HepG2 (cell line): ENCODE measurements around the gene FN1. TPM values are rescaled to one million over a fixed set of nuclear protein-coding genes. Genes with fewer than 3 reads are reported as not detected.

Experiments
- PAX8 ChIP-seq: sonication (generic); formaldehyde crosslinking; IDR thresholded peaks from 2 replicates; pipeline ENCODE4 v1.8.0; 2022; ENCODE audit warnings: mild to moderate bottlenecking, missing genetic modification reagents, borderline replicate concordance
- SMYD3 ChIP-seq: sonication (generic); formaldehyde crosslinking; IDR thresholded peaks from 2 replicates; pipeline ENCODE4 v1.8.1; 2023; ENCODE audit warnings: mild to moderate bottlenecking, missing genetic modification reagents
- SSRP1 ChIP-seq: IDR thresholded peaks from 2 replicates; pipeline ENCODE4 v1.6.1; 2016; ENCODE audit warnings: control low read depth
- TCF7 ChIP-seq: sonication (generic); IDR thresholded peaks from 2 replicates; pipeline ENCODE4 v1.6.1; 2016; ENCODE audit warnings: antibody characterized with exemption, low read depth
- THAP11 ChIP-seq: IDR thresholded peaks from 2 replicates; pipeline ENCODE4 v1.6.1; 2016; ENCODE audit warnings: missing biosample characterization, missing genetic modification reagents
- polyA plus RNA-seq, 8 experiments: library from polyadenylated mRNA; depleted of rRNA in 3 of 8; stranded (reverse) in 7 of 8; unstranded in 1 of 8; fragments of >200 nt; fragmentation: Illumina TruSeq in 4 of 8; extraction: Trizol in 4 of 8; gene quantifications; 2 replicates each; pipeline versions ENCODE4 v1.2.1 to v1.2.3, GENCODE V29; 2011 to 2016; ENCODE audit warnings: low read depth in 4 of 8, missing spikeins in 1 of 8, mixed read lengths in 1 of 8; ENCODE audit not compliant: insufficient read depth in 1 of 8
- total RNA-seq, 5 experiments: library from RNA; depleted of rRNA; stranded (reverse); fragments of >200 nt; fragmentation: Illumina TruSeq; extraction: Trizol; gene quantifications; 2 replicates each; pipeline ENCODE4 v1.2.3, GENCODE V29; 2016; ENCODE audit warnings: low read depth in 1 of 5
- TF ChIP-seq, protein P1 (sequence below): sonication (generic); formaldehyde crosslinking; IDR thresholded peaks from 2 replicates; pipeline ENCODE4 v1.9.0; 2021; ENCODE audit warnings: mild to moderate bottlenecking, missing genetic modification reagents
- TF ChIP-seq, protein P2 (sequence below): sonication (generic); formaldehyde crosslinking; IDR thresholded peaks from 2 replicates; pipeline ENCODE4 v1.5.1; 2020; ENCODE audit warnings: mild to moderate bottlenecking, missing genetic modification reagents, borderline replicate concordance
- TF ChIP-seq, protein P3 (sequence below): sonication (generic); formaldehyde crosslinking; IDR thresholded peaks from 2 replicates; pipeline ENCODE4 v1.4.0; 2020; ENCODE audit warnings: mild to moderate bottlenecking, missing genetic modification reagents

Gene FN1
- total and polyA plus RNA-seq, 2 of the 13 experiments (the other 11 are each of a cell fraction or from before 2014, with no cell fraction given): 1,847 to 6,471 TPM

DNA sequence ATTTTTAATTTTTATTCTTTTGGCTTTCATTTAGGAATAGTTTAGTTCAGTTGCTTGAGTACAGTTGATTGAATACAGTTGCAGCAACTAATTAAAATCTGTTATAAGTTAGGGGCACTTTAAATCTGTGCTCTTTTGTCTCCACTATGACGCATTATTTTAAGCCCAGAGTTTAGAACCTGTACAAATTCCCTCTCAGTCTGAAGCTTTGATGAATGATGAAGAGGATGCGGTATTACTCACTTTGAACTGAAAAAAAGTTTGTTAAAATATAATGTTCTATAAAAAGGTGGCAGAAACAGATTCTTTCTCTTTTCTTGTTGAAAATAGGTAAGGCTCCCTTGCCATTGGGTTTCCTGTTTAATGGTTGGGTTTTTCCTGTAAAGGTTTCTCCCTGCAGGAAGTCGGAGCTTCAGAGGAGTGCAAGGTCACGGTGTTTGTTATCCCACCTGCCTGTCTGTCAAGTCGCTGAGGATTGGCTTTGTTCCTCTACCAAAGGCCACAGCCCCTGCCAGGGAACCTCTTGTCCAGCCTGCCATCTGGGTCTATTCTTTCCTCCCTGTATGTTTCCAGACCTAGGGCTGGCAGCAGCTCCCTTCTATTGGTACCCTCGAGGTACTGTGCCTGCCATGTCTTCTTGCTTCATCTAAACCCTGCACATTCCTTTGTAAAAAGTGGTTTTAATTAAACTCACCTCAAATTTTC, 43.8 kb upstream of the FN1 start (continued):
- TF ChIP-seq, protein P1, sequence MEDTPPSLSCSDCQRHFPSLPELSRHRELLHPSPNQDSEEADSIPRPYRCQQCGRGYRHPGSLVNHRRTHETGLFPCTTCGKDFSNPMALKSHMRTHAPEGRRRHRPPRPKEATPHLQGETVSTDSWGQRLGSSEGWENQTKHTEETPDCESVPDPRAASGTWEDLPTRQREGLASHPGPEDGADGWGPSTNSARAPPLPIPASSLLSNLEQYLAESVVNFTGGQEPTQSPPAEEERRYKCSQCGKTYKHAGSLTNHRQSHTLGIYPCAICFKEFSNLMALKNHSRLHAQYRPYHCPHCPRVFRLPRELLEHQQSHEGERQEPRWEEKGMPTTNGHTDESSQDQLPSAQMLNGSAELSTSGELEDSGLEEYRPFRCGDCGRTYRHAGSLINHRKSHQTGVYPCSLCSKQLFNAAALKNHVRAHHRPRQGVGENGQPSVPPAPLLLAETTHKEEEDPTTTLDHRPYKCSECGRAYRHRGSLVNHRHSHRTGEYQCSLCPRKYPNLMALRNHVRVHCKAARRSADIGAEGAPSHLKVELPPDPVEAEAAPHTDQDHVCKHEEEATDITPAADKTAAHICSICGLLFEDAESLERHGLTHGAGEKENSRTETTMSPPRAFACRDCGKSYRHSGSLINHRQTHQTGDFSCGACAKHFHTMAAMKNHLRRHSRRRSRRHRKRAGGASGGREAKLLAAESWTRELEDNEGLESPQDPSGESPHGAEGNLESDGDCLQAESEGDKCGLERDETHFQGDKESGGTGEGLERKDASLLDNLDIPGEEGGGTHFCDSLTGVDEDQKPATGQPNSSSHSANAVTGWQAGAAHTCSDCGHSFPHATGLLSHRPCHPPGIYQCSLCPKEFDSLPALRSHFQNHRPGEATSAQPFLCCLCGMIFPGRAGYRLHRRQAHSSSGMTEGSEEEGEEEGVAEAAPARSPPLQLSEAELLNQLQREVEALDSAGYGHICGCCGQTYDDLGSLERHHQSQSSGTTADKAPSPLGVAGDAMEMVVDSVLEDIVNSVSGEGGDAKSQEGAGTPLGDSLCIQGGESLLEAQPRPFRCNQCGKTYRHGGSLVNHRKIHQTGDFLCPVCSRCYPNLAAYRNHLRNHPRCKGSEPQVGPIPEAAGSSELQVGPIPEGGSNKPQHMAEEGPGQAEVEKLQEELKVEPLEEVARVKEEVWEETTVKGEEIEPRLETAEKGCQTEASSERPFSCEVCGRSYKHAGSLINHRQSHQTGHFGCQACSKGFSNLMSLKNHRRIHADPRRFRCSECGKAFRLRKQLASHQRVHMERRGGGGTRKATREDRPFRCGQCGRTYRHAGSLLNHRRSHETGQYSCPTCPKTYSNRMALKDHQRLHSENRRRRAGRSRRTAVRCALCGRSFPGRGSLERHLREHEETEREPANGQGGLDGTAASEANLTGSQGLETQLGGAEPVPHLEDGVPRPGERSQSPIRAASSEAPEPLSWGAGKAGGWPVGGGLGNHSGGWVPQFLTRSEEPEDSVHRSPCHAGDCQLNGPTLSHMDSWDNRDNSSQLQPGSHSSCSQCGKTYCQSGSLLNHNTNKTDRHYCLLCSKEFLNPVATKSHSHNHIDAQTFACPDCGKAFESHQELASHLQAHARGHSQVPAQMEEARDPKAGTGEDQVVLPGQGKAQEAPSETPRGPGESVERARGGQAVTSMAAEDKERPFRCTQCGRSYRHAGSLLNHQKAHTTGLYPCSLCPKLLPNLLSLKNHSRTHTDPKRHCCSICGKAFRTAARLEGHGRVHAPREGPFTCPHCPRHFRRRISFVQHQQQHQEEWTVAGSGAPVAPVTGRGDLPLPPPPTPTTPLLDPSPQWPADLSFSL (CRISPR knock-in tag): no peak
- TF ChIP-seq PAX8 (CRISPR knock-in tag) (0 out of 2 replicates have a peak, but pooled peaks have one; percentile 63), TCF7 (peak; percentile 87), THAP11 (CRISPR knock-in tag) (peak; percentile 40; the same call in 1 of the 2 replicates), SMYD3 (CRISPR knock-in tag) (no peak), SSRP1 (no peak)
- TF ChIP-seq, protein P2, sequence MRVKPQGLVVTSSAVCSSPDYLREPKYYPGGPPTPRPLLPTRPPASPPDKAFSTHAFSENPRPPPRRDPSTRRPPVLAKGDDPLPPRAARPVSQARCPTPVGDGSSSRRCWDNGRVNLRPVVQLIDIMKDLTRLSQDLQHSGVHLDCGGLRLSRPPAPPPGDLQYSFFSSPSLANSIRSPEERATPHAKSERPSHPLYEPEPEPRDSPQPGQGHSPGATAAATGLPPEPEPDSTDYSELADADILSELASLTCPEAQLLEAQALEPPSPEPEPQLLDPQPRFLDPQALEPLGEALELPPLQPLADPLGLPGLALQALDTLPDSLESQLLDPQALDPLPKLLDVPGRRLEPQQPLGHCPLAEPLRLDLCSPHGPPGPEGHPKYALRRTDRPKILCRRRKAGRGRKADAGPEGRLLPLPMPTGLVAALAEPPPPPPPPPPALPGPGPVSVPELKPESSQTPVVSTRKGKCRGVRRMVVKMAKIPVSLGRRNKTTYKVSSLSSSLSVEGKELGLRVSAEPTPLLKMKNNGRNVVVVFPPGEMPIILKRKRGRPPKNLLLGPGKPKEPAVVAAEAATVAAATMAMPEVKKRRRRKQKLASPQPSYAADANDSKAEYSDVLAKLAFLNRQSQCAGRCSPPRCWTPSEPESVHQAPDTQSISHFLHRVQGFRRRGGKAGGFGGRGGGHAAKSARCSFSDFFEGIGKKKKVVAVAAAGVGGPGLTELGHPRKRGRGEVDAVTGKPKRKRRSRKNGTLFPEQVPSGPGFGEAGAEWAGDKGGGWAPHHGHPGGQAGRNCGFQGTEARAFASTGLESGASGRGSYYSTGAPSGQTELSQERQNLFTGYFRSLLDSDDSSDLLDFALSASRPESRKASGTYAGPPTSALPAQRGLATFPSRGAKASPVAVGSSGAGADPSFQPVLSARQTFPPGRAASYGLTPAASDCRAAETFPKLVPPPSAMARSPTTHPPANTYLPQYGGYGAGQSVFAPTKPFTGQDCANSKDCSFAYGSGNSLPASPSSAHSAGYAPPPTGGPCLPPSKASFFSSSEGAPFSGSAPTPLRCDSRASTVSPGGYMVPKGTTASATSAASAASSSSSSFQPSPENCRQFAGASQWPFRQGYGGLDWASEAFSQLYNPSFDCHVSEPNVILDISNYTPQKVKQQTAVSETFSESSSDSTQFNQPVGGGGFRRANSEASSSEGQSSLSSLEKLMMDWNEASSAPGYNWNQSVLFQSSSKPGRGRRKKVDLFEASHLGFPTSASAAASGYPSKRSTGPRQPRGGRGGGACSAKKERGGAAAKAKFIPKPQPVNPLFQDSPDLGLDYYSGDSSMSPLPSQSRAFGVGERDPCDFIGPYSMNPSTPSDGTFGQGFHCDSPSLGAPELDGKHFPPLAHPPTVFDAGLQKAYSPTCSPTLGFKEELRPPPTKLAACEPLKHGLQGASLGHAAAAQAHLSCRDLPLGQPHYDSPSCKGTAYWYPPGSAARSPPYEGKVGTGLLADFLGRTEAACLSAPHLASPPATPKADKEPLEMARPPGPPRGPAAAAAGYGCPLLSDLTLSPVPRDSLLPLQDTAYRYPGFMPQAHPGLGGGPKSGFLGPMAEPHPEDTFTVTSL: peak; percentile 76; the same call in 1 of the 2 replicates
- TF ChIP-seq, protein P3, sequence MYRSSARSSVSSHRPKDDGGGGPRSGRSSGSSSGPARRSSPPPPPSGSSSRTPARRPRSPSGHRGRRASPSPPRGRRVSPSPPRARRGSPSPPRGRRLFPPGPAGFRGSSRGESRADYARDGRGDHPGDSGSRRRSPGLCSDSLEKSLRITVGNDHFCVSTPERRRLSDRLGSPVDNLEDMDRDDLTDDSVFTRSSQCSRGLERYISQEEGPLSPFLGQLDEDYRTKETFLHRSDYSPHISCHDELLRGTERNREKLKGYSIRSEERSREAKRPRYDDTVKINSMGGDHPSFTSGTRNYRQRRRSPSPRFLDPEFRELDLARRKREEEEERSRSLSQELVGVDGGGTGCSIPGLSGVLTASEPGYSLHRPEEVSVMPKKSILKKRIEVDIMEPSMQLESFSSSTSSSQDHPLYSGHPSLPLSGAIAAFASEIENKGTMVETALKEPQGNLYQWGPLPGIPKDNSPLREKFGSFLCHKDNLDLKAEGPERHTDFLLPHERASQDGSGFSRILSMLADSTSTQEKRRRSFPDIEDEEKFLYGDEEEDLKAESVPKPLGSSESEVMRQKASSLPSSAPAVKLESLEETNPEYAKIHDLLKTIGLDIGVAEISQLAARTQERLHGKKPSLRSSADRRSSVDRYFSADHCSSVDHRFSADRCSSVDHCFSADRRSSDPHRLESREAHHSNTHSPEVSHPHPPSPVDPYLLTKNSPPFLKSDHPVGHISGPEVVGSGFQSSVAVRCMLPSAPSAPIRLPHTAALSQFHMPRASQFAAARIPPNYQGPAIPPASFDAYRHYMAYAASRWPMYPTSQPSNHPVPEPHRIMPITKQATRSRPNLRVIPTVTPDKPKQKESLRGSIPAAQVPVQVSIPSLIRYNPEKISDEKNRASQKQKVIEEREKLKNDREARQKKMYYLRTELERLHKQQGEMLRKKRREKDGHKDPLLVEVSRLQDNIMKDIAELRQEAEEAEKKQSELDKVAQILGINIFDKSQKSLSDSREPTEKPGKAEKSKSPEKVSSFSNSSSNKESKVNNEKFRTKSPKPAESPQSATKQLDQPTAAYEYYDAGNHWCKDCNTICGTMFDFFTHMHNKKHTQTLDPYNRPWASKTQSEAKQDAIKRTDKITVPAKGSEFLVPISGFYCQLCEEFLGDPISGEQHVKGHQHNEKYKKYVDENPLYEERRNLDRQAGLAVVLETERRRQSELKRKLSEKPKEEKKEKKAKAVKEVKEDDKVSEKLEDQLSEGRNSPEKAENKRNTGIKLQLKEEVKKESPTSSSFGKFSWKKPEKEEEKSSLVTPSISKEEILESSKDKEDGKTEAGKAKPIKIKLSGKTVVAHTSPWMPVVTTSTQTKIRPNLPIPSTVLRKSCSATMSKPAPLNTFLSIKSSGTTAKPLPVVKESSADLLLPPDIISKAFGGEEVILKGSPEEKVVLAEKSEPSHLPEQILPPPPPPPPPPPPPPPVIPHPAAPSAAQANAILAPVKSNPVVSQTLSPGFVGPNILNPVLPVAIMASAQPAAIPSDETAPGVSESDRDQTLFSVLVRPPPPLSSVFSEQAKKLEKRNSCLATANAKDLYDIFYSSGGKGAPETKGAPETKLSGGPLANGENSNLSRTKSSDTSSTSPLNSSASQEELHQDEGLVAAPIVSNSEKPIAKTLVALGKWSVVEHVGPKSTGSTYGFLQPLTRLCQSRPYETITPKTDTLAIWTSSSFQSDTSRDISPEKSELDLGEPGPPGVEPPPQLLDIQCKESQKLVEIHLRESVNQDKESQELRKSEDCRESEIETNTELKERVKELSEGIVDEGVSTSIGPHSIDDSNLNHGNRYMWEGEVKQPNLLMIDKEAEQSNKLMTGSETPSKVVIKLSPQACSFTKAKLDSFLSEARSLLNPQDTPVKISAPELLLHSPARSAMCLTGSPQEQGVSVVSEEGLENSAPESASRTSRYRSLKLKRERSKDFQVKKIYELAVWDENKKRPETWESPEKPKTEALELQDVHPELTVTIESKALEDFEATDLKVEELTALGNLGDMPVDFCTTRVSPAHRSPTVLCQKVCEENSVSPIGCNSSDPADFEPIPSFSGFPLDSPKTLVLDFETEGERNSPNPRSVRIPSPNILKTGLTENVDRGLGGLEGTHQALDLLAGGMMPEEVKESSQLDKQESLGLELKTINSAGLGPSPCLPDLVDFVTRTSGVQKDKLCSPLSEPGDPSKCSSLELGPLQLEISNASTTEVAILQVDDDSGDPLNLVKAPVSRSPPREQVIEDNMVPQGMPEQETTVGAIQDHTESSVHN: no peak
